K562 (cell line): Measurements from ENCODE around the gene ALDH1A2. TPM values are rescaled to one million over a fixed set of nuclear protein-coding genes. Genes with fewer than 3 reads are reported as not detected.

Experiments
- GATAD2A ChIP-seq: fragments of 450-650 bp; IDR thresholded peaks from 2 replicates; pipeline ENCODE4 v1.6.1; 2017
- MYC ChIP-seq, 2 experiments: fragments of 250-450 bp in 1 of 2; sonication (Bioruptor Pico) in 1 of 2; IDR thresholded peaks; 2 replicates each; pipeline versions ENCODE4 v1.5.1 to v1.6.1; 2012 to 2021; ENCODE audit warnings: low read depth in 2 of 2, borderline replicate concordance in 1 of 2, improper control_type of control experiment in 1 of 2, low read length in 1 of 2, mild to moderate bottlenecking in 1 of 2, moderate library complexity in 1 of 2
- RB1 ChIP-seq: fragments of 450-650 bp; IDR thresholded peaks from 2 replicates; pipeline ENCODE4 v1.6.1; 2017; ENCODE audit warnings: low read depth, mild to moderate bottlenecking
- TRIM28 ChIP-seq: fragments of 450-650 bp; IDR thresholded peaks from 2 replicates; pipeline ENCODE4 v1.6.1; 2017
- ZKSCAN1 ChIP-seq: fragments of 150-350 bp; IDR thresholded peaks from 2 replicates; pipeline ENCODE4 v1.6.1; 2016; ENCODE audit warnings: low read depth, low read length
- ZNF174 ChIP-seq: fragments of 250-450 bp; sonication (Bioruptor Pico); IDR thresholded peaks from 2 replicates; pipeline ENCODE4 v1.4.0; 2020; ENCODE audit warnings: mild to moderate bottlenecking
- polyA plus RNA-seq, 8 experiments: library from polyadenylated mRNA; depleted of rRNA in 4 of 8; stranded (reverse) in 5 of 8; unstranded in 3 of 8; fragments of >200 nt; fragmentation: Nextera tagmentation in 2 of 8; fragmentation: Illumina TruSeq in 1 of 8; extraction: Ambion mirVana in 2 of 8; extraction: Trizol in 1 of 8; gene quantifications; 2 replicates each; pipeline versions ENCODE4 v1.2.1 to v1.2.3, GENCODE V29; 2011 to 2014; ENCODE audit warnings: inconsistent platforms in 1 of 8, missing spikeins in 1 of 8
- total RNA-seq, 7 experiments: library from RNA; depleted of rRNA in 6 of 7; stranded (reverse); fragments of >200 nt in 6 of 7; fragmentation: Illumina TruSeq in 2 of 7; extraction: Trizol in 2 of 7; gene quantifications; 2 replicates each; pipeline versions ENCODE4 v1.2.1 to v1.2.3, GENCODE V29; 2011 to 2021; ENCODE audit warnings: low replicate concordance in 1 of 7
- TF ChIP-seq, protein P1 (sequence below): fragments of 250-450 bp; sonication (Bioruptor Pico); IDR thresholded peaks from 2 replicates; pipeline ENCODE4 v1.5.0; 2020; ENCODE audit warnings: mild to moderate bottlenecking, borderline replicate concordance
- TF ChIP-seq, protein P2 (sequence below): IDR thresholded peaks from 2 replicates; pipeline ENCODE4 v1.6.1; 2014; ENCODE audit warnings: antibody characterized with exemption
- TF ChIP-seq, protein P3 (sequence below): sonication (generic); formaldehyde crosslinking; IDR thresholded peaks from 2 replicates; pipeline ENCODE4 v1.8.0; 2022; ENCODE audit warnings: mild to moderate bottlenecking, missing genetic modification reagents
- TF ChIP-seq, protein P4 (sequence below): fragments of 450-650 bp; formaldehyde crosslinking; IDR thresholded peaks from 2 replicates; pipeline ENCODE4 v1.4.0; 2020; ENCODE audit warnings: mild to moderate bottlenecking, moderate library complexity
- TF ChIP-seq, protein P5 (sequence below): fragments of 200-800 bp; sonication (Bioruptor generic); IDR thresholded peaks from 2 replicates; pipeline ENCODE4 v1.6.1; 2017; ENCODE audit warnings: missing genetic modification characterization, missing compliant biosample characterization
- TF ChIP-seq, protein P6 (sequence below), 3 experiments: fragments of 200-800 bp in 1 of 3; fragments of 250-450 bp in 1 of 3; fragments of 450-650 bp in 1 of 3; sonication (Bioruptor Pico) in 1 of 3; sonication (Bioruptor generic) in 1 of 3; formaldehyde crosslinking in 1 of 3; IDR thresholded peaks; 2 replicates each; pipeline versions ENCODE4 v1.6.1 to v1.8.0; 2016 to 2022; ENCODE audit warnings: mild to moderate bottlenecking in 2 of 3, missing genetic modification characterization in 2 of 3, missing compliant biosample characterization in 1 of 3, moderate library complexity in 1 of 3

Gene ALDH1A2
- total and polyA plus RNA-seq, 9 of the 15 experiments (the other 6 are each of a cell fraction or from before 2014, with no cell fraction given): 115 to 393 (median 333) TPM

DNA sequence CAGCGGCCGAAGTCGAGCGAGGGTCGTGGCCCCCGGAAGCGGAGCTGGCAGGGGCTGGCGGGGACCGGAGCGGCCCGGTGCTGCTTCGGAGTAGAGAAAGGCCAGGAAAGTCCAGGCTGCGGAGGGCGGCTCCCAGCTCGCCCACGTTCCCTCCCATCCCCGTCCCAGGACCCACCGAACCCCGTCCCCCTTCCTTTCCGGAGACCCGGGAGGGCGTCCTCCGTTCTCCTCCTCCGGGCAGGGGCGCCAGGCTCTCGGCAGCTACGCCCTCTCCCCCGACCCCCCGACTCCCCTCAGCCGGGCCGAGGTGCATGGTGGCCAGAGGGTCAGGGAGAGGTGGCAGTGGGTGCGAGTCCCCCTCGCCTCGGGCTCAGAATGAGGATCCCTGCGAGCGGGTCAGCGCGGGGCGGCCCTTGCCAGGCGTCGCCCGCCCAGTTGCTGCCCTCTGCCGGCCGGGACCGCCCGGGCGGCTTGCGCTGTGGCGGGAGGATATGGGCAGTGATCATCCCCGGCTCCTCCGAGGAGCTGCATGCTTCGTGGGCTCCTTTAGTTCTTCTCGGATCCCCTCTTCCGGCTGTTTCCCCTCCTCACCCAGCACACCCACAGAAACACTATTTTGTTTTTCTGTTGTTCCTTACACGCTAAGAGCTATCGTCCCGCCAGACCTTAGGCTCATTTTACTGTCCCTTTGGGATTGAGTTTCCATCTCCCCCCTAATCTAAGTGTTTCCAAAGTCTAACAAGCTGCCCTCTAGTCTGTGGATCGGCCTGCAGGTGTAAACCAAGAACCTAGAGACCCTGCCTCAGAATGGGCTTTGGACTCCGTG, 744 bp upstream of the ALDH1A2 start (continued):
- TF ChIP-seq, protein P1, sequence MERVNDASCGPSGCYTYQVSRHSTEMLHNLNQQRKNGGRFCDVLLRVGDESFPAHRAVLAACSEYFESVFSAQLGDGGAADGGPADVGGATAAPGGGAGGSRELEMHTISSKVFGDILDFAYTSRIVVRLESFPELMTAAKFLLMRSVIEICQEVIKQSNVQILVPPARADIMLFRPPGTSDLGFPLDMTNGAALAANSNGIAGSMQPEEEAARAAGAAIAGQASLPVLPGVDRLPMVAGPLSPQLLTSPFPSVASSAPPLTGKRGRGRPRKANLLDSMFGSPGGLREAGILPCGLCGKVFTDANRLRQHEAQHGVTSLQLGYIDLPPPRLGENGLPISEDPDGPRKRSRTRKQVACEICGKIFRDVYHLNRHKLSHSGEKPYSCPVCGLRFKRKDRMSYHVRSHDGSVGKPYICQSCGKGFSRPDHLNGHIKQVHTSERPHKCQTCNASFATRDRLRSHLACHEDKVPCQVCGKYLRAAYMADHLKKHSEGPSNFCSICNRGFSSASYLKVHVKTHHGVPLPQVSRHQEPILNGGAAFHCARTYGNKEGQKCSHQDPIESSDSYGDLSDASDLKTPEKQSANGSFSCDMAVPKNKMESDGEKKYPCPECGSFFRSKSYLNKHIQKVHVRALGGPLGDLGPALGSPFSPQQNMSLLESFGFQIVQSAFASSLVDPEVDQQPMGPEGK: no peak
- 0 out of 2 replicates have a peak, but pooled peaks have one; percentile 29 for TF ChIP-seq ZKSCAN1
- TF ChIP-seq, protein P2, sequence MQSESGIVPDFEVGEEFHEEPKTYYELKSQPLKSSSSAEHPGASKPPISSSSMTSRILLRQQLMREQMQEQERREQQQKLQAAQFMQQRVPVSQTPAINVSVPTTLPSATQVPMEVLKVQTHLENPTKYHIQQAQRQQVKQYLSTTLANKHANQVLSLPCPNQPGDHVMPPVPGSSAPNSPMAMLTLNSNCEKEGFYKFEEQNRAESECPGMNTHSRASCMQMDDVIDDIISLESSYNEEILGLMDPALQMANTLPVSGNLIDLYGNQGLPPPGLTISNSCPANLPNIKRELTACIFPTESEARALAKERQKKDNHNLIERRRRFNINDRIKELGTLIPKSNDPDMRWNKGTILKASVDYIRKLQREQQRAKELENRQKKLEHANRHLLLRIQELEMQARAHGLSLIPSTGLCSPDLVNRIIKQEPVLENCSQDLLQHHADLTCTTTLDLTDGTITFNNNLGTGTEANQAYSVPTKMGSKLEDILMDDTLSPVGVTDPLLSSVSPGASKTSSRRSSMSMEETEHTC: no peak
- TF ChIP-seq, protein P3, sequence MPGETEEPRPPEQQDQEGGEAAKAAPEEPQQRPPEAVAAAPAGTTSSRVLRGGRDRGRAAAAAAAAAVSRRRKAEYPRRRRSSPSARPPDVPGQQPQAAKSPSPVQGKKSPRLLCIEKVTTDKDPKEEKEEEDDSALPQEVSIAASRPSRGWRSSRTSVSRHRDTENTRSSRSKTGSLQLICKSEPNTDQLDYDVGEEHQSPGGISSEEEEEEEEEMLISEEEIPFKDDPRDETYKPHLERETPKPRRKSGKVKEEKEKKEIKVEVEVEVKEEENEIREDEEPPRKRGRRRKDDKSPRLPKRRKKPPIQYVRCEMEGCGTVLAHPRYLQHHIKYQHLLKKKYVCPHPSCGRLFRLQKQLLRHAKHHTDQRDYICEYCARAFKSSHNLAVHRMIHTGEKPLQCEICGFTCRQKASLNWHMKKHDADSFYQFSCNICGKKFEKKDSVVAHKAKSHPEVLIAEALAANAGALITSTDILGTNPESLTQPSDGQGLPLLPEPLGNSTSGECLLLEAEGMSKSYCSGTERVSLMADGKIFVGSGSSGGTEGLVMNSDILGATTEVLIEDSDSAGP (CRISPR knock-in tag): 0 out of 2 replicates have a peak, but pooled peaks have one; percentile 29
- no peak for TF ChIP-seq ZNF174
- no peak for TF ChIP-seq TRIM28
- TF ChIP-seq MYC (IDR thresholded peaks at IDR 0.05; ENCODE audit: low read depth, low read length): peak; percentile 43; the same call in 1 of the 2 replicates
- TF ChIP-seq MYC (CRISPR knock-in tag; IDR thresholded peaks at IDR 0.05; ENCODE audit: borderline replicate concordance, low read depth): no peak
- TF ChIP-seq, protein P4, sequence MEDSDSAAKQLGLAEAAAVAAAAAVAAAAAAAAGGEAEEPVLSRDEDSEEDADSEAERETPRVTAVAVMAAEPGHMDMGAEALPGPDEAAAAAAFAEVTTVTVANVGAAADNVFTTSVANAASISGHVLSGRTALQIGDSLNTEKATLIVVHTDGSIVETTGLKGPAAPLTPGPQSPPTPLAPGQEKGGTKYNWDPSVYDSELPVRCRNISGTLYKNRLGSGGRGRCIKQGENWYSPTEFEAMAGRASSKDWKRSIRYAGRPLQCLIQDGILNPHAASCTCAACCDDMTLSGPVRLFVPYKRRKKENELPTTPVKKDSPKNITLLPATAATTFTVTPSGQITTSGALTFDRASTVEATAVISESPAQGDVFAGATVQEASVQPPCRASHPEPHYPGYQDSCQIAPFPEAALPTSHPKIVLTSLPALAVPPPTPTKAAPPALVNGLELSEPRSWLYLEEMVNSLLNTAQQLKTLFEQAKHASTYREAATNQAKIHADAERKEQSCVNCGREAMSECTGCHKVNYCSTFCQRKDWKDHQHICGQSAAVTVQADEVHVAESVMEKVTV (CRISPR knock-in tag): peak; percentile 68; the same call in 1 of the 2 replicates
- TF ChIP-seq RB1: peak; percentile 94
- TF ChIP-seq, protein P5, sequence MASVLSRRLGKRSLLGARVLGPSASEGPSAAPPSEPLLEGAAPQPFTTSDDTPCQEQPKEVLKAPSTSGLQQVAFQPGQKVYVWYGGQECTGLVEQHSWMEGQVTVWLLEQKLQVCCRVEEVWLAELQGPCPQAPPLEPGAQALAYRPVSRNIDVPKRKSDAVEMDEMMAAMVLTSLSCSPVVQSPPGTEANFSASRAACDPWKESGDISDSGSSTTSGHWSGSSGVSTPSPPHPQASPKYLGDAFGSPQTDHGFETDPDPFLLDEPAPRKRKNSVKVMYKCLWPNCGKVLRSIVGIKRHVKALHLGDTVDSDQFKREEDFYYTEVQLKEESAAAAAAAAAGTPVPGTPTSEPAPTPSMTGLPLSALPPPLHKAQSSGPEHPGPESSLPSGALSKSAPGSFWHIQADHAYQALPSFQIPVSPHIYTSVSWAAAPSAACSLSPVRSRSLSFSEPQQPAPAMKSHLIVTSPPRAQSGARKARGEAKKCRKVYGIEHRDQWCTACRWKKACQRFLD (CRISPR knock-in tag): peak; percentile 76; the same call in 1 of the 2 replicates
- no peak for TF ChIP-seq GATAD2A
- TF ChIP-seq, protein P6, sequence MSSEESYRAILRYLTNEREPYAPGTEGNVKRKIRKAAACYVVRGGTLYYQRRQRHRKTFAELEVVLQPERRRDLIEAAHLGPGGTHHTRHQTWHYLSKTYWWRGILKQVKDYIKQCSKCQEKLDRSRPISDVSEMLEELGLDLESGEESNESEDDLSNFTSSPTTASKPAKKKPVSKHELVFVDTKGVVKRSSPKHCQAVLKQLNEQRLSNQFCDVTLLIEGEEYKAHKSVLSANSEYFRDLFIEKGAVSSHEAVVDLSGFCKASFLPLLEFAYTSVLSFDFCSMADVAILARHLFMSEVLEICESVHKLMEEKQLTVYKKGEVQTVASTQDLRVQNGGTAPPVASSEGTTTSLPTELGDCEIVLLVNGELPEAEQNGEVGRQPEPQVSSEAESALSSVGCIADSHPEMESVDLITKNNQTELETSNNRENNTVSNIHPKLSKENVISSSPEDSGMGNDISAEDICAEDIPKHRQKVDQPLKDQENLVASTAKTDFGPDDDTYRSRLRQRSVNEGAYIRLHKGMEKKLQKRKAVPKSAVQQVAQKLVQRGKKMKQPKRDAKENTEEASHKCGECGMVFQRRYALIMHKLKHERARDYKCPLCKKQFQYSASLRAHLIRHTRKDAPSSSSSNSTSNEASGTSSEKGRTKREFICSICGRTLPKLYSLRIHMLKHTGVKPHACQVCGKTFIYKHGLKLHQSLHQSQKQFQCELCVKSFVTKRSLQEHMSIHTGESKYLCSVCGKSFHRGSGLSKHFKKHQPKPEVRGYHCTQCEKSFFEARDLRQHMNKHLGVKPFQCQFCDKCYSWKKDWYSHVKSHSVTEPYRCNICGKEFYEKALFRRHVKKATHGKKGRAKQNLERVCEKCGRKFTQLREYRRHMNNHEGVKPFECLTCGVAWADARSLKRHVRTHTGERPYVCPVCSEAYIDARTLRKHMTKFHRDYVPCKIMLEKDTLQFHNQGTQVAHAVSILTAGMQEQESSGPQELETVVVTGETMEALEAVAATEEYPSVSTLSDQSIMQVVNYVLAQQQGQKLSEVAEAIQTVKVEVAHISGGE (CRISPR knock-in tag; IDR thresholded peaks at IDR 0.05): peak in 1 of 3 experiments; percentile 60; a peak in 1 of 6 replicates
